ENCODE data around the gene MRGPRF. TPM values are rescaled to one million over a fixed set of nuclear protein-coding genes. Genes with fewer than 3 reads are reported as not detected.

MRGPRF gene
- total and polyA plus RNA-seq, 2 of the 8 experiments (the other 6 are each of a cell fraction or from before 2014, with no cell fraction given): 7.5 to 11.0 TPM

DNA sequence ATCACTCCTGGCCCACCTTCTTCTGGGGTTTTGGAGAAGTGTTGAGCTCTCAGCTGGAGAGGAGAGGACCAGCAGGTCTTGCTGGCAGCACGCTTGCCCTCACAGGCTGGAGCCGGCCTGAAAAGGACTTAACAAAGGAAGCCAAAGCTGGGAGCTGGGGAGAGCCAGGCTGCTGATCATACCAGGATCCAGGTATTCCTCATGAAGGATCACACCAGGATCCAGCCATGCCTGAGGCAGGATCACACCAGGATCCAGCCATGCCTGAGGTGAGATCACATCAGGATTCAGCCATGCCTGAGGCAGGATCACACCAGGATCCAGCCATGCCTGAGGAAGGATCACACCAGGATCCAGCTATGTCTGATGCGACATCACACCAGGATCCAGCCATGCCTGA is 49.3 kb downstream of the MRGPRF start (continued):
- TF ChIP-seq GTF2F1 (IDR thresholded peaks at IDR 0.05; ENCODE audit: borderline replicate concordance, low read depth, low read length) (no peak), GABPA (IDR thresholded peaks at IDR 0.05; ENCODE audit: borderline replicate concordance, insufficient read depth, low read length) (no peak), EGR1 (IDR thresholded peaks at IDR 0.05; ENCODE audit: borderline replicate concordance, low read depth, low read length) (no peak), CBX8 (IDR thresholded peaks at IDR 0.05; ENCODE audit: borderline replicate concordance, low read depth, low read length) (no peak), TEAD4 (IDR thresholded peaks at IDR 0.05; ENCODE audit: low read depth, low read length) (no peak), SIRT6 (IDR thresholded peaks at IDR 0.05; ENCODE audit: low read length) (no peak)
- TF ChIP-seq, protein P1, sequence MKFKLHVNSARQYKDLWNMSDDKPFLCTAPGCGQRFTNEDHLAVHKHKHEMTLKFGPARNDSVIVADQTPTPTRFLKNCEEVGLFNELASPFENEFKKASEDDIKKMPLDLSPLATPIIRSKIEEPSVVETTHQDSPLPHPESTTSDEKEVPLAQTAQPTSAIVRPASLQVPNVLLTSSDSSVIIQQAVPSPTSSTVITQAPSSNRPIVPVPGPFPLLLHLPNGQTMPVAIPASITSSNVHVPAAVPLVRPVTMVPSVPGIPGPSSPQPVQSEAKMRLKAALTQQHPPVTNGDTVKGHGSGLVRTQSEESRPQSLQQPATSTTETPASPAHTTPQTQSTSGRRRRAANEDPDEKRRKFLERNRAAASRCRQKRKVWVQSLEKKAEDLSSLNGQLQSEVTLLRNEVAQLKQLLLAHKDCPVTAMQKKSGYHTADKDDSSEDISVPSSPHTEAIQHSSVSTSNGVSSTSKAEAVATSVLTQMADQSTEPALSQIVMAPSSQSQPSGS (IDR thresholded peaks at IDR 0.05; ENCODE audit: low read length): no peak

Measured in H1 (cell line).